Middle frontal gyrus (tissue), 1 donor: ENCODE results near the gene B4GALNT3.
"Not testable (repeated sequence)": the region's sequence is repeated elsewhere in the genome, so short reads cannot be mapped to it uniquely, and the experiment has no call there.

Experiments used
- DNase-seq: peaks from one replicate; pipeline ENCODE4 v3.0.0-alpha.2; 2015; ENCODE audit warnings: low spot score; ENCODE audit errors: extremely low spot score

Gene B4GALNT3

GRCh38 chr12:459430-460258 is at the start of gene B4GALNT3:
Gene B4GALNT3 (plus strand): TSS chr12:459939. CDS start chr12:460377, 438 bp downstream.
- DNase-seq: no peak

- no peak for DNase-seq
Measured at GRCh38 chr12:414859-415258, 44.9 kb upstream of the B4GALNT3 start.

DNA sequence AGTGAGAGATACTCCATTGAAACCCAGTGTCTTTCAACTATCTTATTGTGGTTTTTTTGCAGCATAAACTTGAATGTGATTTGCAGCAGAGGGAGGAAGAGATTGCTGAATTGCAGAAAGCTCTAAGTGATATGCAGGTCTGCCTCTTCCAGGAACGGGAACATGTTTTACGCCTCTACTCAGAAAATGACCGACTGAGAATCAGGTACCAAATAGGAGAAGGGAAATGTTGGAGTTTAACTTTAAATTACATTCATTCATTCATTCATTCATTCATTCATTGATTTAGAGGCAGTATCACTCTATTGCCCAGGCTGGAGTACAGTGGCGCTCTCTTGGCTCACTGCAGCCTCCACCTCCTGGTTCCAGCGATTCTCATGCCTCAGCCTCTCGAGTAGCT is 41.3 kb upstream of the B4GALNT3 start:
- DNase-seq: no peak

DNA sequence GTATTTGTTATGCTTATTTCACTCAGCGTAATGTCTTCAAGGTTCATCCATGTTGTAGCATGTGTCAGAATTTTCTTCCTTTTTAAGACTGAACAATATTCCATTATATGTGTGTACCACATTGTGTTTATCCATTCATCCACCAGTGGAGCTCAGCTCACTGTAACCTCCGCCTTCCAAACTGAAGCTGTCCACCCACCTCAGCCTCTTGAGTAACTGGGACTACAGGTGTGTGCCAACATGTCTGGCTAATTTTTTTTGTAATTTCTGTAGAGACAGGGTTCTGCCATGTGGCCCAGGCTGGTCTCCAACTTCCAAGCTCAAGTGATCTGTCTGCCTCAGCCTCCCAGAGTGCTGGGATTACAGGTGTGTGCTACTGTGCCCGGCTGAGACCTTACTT is 37.2 kb upstream of the B4GALNT3 start:
- DNase-seq: no peak

- not testable (repeated sequence) for DNase-seq
Measured at GRCh38 chr12:435737-436136, 24.0 kb upstream of the B4GALNT3 start.

DNA sequence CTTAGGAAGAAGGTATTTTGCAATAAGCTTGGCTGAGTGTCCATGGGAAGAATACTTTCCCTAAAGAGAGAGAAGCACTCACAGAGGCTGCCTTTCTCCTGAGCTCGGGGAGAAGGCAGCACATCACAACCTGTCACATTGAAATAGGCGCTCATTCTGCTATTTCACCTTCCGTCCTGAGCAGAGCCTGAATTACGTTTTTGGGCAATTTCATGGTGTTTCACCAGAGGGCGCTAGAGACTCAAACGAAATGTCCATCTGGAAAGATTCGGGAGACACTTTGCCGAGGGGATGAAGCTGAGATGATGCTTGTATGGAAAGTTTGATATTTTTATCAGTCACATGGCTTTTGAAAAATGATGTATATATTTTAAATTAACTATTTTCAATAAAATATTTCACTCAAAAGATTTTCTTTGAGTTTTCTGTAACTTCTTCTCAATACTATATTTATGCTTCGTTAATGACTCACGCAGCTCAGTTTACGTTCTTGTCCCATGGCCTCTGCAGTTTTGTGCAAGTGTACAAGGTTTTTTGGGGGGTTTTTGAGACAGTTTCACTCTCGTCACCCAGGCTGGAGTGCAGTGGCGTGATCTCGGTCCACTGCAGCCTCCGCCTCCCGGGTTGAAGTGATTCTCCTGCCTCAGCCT is 17.4 kb upstream of the B4GALNT3 start:
- DNase-seq: peak; percentile 73

GRCh38 chr12:447141-447540 is 12.6 kb upstream of the B4GALNT3 start:
- DNase-seq: no peak

DNA sequence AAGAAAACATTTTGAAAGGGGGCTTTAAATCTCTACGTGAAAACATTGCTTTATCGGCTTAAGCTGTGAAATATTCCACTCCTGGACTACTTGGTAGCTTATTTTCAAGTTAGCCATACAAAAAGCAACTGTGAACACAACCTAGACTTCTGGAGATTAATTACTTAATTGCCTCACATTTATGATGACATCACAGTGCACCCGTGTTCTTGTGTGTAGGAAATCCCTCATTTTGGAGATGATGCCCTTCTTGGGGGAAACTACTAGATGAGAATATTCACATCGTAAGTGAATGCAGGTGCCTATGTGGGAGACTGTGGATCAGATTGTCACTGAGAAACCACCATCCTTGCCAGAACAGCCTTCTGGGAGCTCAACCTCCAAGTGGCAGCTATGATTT is 10.5 kb upstream of the B4GALNT3 start:
- DNase-seq: no peak

DNA sequence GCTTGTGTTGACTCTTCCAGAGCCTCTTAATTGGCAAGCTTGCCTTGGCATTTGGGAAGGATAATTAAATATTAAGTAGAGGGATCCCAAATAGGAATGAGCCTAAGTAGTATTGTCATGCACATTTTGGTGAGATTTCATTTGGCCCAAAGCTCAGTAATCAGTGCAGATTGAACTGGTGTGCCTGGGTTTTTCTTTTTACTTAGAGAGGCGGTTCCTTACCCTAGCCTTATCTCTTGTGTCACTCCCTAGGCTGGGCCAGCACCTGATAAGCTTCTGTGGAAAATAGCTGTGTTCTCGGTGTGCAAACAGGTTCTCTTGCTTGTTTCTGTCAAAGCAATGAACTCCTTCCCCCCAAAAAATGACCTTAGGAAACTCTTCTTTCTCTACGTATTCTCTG is 9.3 kb upstream of the B4GALNT3 start:
- DNase-seq: no peak

- no peak for DNase-seq
Measured at GRCh38 chr12:452667-453210, 7.0 kb upstream of the B4GALNT3 start.

- no peak for DNase-seq
Measured at GRCh38 chr12:454833-455232, 4.9 kb upstream of the B4GALNT3 start.

DNA sequence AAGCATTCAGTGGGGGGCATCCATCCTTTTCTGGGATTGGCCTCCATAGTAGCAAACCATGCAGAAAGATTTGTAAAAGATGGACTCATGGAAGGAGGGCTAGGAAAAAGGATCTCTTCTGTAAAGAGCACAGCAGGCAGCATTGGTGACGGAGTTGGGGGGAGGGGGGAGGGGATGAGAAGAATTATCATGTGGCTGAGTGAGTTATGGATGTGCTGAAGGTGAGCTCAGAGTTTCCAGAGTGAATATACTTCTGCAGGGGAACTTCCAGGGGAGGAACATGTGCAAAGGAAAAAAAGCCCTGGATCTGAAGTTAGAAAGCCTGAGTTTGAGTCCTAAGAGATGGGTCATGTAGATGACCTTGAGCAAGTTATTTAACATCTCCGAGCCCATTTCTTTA is 3.9 kb upstream of the B4GALNT3 start:
- no peak for DNase-seq

GRCh38 chr12:457676-458075 is 2.1 kb upstream of the B4GALNT3 start:
- DNase-seq: no peak

DNA sequence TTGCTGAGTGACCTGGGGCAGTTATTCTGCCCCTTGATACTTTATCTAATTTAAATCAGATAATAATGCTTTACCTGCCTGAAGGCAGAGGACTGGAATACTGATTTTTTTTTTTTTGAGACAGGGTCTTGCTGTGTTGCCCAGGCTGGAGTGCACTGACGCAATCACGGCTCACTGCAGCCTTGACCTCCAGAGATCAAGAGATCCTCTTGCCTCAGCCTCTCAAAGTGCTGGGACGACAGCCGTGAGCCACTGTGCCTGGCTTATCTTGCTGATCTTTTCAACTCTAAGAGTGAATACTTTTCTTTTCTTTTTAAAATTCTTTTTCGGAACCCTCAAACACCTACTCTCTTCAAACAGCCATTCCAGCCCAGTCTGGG is 699 bp upstream of the B4GALNT3 start:
- no peak for DNase-seq

DNA sequence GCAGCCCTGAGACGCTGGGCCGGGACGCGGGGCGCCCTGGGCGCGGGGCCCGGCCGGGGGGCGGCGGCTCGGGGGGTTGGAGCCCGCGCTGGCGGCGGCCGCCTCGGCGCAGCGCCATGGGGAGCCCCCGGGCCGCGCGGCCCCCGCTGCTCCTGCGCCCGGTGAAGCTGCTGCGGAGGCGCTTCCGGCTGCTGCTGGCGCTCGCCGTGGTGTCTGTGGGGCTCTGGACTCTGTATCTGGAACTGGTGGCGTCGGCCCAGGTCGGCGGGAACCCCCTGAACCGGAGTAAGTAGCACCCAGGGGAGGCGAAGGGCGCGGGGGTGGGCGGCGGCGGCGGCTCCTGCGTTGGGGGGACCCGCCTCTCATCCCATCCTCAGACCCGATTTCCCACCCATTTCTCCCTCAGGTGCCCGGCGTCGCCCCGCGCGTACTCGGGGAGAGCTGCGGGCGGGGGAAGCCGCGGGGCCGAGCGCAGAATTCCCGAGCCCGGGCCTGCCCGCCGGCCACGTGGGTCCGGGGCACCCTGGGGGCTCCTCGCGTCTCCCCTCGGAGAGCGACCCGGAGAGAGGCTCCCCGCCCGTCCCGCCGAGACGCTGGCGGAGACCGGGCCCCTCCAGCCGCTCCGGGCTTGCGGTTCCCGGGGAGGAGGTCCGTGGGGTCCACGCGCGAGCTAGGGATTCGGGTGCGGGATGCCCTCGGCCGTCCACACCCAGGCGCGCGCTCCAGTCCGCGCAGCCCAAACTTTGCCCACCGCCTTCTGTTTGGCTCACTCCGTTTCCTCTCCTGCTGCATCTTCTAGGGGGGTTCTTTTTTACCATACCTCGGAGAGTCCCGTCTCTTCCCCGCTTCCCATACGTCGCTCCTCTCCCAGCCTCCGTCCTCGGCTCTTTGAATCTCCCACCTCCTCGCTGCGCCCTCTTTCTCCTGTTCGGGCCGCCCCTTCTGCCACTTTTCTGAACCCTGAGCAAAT is 807 bp downstream of the B4GALNT3 start:
- DNase-seq: no peak

- DNase-seq: no peak
Measured at GRCh38 chr12:461425-461824, 1.7 kb downstream of the B4GALNT3 start.

DNA sequence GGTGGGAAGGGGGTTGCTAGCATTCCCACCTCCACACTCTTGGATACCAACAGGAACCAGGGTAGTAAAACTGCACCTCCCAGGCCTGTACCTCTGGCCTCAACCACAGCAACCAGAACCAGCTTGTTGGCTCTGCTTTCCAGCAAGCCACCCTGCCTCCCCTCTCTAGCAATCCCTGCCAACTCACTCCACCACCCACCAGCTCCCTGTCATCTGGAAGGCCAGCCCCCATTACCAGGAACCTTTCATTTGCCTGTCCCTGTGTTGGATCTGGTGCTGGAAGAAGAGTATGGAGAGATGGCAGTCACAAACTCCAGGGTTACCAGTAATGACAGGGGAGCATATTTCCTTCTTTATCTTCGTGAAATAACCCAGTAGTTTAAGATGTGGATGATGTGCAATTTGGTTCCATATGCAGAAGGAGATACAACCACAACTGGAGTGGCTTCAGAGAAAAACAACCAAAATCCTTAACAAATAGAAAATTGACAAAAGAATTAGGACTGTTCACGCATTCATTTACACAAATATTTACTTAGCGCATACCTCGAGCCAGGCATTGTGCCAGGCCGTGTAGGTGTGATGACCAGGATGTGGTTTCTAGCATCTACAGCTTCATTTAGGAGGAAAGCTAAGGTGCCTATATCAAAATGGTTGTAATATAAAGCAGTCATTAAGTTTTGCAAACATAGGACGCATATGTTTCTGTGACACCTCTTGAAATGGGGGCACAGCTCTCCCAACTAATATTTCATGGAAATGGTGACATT is 3.4 kb downstream of the B4GALNT3 start:
- no peak for DNase-seq

- DNase-seq: no peak
Measured at GRCh38 chr12:464484-465267, 4.9 kb downstream of the B4GALNT3 start.

- DNase-seq: no peak
Measured at GRCh38 chr12:466039-466438, 6.3 kb downstream of the B4GALNT3 start.

DNA sequence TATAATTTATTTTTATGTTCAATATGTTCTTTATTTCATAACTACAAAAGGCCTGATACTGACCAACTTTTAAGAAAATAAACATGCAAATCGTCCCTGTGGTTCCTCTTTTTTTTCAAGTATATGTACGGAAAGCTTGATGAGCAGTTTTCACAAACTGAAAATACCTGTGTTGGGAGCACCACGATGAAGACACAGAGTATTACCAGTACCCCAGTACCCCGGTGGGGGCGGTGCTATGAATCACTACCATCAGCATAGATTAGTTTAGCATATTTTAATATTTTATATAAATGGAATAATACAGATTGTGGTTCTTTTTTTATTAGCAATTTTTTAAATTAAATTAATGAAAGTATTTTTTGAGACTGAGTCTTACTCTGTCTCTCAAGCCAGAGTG is 7.0 kb downstream of the B4GALNT3 start:
- no peak for DNase-seq
